Posterior vena cava (tissue), 2 donors: ENCODE results near the gene GRIK4. TPM values are rescaled to one million over a fixed set of nuclear protein-coding genes. Genes with fewer than 3 reads are reported as not detected.

Experiments
- DNase-seq: peaks from one replicate; pipeline ENCODE4 v3.0.0-alpha.2; 2020; ENCODE audit warnings: low spot score
- intact Hi-C, 2 donors: fragments of 100-400 bp; cut with DNase I; formaldehyde crosslinking; loops; one replicate each; pipeline versions ENCODE4 v1.14.1 to v1.14.2; 2022 to 2023
- total RNA-seq, 2 donors: library from RNA; stranded (reverse); fragmentation: NEBNext Ultra II Directional; extraction: Animal tissue kit (Norgen Biotek cat#: 25700); gene quantifications; one replicate each; pipeline ENCODE4 v1.2.1, GENCODE V29; 2021
- donor health status: DM: yes; HTN: yes; CAD: no.
- donor health status: DM: yes; HTN: yes; CAD: no.

GRIK4 gene
- total RNA-seq, 2 donors from 2014 or later = 0.19 TPM; not detected in 1

DNA sequence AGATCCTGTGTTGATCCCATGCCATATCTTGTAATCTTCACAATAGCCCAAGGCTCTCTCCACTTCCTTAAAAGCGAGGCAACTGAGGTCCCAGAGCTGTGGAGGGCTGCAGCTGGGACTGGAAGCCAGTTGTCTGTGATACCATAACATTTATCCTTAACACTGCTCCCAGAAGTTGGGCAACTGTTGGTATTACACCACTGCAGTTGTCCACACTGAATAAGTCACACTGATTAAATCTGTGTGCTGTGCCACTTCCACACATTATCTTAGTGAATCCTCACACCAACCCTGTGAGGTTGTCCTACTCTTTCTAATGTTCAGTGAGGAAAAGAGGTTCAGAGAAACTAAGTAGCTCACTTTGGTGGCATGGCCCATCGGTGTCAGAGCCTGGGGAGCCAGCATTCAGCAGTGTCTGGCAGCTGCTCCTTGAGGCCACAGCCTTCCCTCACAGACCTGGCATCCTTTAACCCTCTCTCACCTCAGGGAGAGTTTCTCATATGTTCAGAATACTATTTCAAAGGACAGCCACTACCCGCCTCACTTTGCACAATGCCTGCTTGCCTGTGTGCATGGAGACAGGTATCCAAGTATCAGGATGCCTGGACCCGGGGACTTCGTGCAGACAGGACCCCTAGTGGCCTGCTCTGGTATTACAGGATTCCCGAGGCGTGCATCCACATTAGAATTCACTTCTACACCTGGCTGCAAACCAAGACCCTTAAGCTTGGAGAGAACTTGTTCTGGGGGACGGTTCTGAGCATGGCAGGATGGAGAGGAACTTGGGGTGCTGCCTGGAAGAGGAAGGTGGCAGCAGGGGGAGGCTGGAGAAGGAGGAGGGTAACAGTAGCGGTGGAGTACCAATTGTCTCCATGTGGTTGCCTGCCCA is 290.5 kb downstream of the GRIK4 start:
- no peak for DNase-seq
- intact Hi-C loops = loop anchor here in 1 of 2 donors (10.0 kb wide), 1 partner anchor 287 kb away; the partner anchor contains the start of gene GRIK4

GRCh38 chr11:120805960-120806555 is 294.5 kb downstream of the GRIK4 start:
- DNase-seq = no peak

DNA sequence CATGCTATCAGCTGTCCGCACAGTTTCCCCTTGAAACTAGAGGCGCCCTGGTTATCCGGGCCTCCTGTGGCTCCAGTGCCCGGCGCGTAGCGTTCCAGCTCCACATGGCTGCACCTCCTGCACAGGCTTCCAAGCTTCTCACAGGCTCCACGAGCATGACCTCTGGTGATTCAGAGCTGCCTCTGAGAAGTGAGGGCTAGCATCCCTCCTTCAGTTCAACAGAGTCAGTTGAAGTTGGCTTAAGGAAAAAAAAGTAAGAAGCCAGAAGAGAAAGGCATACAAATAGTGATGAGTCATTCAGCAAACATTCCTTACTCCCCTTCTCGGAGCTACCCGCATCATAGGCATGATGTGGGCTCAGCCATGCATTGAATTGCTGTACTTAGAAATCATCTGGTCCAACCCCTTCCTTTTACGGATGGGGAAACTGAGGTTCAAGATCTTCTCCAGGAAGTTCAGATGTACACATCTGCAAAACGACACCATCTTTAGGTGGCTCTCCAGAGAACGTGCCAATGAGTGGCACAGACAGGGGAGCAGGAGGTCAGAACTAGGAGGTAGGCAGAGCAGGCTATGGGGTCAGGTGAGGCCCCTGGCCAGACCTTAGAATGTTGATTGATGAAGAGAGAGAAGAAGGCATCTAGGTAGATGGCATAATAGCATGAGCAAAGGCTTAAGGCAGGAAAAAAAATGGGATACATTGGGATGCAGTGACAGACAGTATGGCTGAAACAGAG is 296.0 kb downstream of the GRIK4 start:
- intact Hi-C loops = loop anchor here (5.0 to 10.0 kb wide), 2 partner anchors 293 to 1270 kb away; partner anchors contain the start of gene GRIK4 (in 1 of the 2)
- no peak for DNase-seq

More at GRCh38 chr11:120805960-120806555, 294.5 kb downstream of the GRIK4 start:
- intact Hi-C loops = loop anchor here (5.0 to 10.0 kb wide), 2 partner anchors 291 to 1271 kb away; partner anchors contain the start of gene GRIK4 (in 1 of the 2)

DNA sequence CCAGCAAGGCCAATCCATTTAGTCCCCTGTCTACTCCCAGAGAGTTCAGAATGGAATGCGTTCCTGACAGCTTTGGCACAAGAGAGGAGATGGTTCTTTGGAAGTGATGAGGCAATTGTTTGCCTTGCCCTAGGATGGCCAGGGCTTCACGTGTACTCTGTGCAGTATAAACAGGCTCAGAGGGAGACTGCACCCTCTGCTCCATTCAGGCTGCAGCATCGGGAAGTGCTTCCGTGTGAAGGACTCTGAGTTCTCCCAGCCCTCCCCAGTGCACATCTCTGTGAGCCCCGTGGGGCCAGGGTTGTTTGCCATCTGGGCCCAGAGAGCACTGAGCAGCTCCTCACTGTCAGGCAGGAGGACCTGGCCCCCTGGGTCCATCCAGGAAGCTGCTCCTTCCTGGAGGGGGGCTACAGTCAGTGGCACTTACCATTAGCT is 297.1 kb downstream of the GRIK4 start:
- intact Hi-C loops = loop anchor here (5.0 to 10.0 kb wide), 2 partner anchors 294 to 1269 kb away; partner anchors contain the start of gene GRIK4 (in 1 of the 2)
- DNase-seq = no peak

DNA sequence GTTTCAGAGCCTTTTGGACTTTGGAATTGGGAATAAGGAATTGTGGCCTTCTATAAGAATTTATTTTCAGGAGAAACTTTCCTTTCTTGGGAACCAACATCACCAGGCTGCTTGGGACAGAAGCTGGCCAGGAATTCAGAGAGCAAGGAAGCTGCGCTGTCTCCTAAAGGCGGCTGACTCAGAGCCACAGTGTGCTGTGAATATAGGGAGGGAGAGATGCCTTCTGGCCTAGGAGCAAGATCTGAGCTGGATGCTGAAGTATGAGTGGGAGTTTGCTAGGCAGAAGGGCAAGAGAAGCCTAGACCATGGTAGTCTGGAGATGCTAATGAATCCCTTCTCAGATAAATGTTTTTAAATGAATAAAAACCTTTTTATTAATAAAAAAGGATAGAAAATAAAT is 298.7 kb downstream of the GRIK4 start:
- intact Hi-C loops = loop anchor here in 1 of 2 donors (1.0 kb wide), 1 partner anchor 32 kb away; no protein-coding TSS in a partner anchor
- DNase-seq = no peak

GRCh38 chr11:120811199-120811598 is 299.7 kb downstream of the GRIK4 start:
- no peak for DNase-seq
- intact Hi-C loops = no loop called here

GRCh38 chr11:120811731-120812130 is 300.2 kb downstream of the GRIK4 start:
- no peak for DNase-seq
- intact Hi-C loops = no loop called here

DNA sequence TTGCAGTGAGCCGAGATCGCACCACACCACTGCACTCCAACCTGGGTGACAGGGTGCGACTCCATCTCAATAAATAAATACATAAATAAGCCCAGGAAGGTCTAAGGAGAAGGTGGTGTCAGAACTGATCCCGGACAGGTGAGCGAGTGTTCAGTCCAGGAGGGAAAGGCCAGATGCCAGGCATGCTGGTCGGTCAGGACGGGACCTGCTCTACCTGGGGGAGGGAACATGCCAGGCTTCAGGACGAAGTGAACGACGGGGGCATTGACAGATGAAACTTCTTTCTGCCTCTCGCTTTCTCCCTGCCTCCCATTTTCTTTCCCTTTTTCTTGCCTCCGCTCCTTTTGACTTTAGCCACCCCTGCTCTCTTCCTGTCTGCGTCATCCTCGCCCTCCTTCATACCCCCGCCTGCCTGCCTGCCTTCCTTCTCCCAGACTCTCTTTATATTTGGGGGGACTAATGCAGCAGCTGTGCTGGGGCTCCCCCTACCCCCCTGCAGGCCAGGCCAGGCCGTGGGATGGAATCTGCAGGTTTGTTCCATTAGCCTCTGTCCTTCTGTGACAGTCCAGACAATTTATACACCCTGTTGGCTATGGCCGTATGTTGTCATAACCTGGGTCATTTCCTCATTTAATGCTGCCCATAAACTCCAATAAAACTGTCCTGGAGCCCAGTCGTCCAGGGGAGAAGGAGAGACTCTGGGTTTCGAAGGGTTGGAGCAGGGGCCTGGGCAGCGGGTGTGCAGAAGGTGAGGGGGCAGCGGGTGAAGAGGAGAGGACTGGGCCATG is 303.2 kb downstream of the GRIK4 start:
- no peak for DNase-seq
- intact Hi-C loops = no loop called here

DNA sequence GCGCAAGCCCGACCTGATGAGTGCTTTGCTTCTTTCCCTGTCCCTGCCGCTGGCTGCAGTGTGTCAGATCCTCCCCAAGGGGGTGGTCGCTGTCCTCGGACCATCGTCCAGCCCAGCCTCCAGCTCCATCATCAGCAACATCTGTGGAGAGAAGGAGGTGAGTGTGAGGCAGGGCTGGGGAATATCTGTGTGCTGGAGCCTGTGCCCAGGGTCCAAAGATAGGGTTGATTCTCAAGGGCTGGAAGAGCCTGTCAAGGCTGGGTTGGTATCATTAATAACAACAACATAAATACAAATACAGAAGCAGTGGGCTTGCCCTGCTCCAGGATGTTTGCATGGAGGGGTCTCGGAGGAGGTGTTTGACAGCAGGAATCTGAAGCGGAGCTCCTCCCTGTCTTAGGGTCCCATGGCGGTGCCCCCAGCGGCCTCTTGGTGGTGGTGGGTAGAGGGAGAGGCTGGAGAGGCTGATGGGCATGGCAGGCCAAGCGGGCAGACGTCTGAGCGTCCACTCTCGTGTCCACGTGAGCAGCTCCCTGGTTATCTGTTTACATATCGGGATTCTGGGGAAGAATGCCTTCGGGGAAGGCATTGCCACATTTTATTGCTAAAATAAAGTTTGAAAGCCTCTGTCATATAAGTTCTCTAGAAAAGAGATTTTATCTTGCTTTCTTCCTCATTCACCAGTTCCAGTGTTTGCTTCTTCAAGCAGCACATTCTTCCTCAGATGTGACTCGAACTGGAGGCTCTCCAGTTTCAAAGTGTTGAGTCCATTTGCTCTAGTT is 304.0 kb downstream of the GRIK4 start:
- DNase-seq = no peak
- intact Hi-C loops = no loop called here

DNA sequence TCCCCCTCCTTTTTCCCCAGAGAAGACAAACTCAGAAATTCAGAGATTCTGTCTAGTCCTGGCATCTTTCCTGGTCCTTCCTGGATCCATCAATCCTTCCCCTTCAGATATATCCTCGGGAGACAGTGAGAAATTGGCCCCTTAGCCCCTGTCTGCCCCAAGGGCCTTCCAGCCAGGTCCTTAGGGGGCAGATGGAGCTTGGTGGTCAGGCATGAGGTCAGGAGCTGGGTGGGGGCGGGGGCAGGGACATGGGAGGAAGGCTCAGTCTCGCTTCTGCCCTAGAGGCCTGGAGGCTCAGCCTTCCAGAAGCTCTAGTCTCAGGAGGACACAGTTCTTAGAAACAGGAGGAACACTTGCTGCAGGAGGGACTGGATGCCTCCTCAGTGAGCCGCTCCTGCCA is 304.6 kb downstream of the GRIK4 start:
- intact Hi-C loops = no loop called here
- DNase-seq = no peak

DNA sequence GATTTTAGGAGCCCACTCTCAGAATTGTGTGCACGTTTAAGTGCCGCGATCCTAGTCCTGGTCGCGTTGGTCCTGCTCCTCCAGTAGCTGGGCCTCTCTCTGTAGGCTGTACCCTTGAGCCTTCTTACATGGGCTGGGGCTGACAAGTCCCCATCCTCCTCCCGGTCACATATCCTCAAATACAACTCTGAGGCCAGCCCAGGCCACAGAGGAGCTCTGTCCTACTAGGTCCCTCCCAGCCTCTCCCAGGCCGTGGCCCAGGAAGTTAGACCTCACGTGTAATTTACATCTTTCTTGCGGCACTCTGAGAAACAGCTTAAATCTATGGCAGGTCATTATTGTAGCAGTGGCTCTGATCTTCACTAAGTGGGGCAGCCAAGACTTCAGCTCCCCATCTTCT is 305.2 kb downstream of the GRIK4 start:
- no peak for DNase-seq
- intact Hi-C loops = no loop called here

DNA sequence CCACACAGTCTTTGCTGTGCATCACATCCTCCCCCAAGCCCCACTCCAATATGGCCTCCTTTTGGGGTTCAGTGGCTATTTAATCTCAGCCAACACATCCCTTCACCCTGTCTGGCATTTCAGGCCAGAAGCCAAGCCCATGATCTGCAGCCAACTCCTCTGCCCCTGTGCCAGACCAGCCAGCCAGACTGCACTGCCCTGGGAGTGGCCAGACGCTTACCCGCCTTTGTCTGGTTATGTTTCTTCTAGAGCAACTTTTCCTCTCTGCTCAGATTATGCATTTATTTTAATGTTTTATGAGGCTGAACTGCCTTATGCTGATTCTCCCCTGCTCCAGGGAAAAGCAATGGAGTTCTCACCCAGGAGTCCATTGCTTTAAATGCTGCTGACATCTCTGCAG is 305.6 kb downstream of the GRIK4 start:
- intact Hi-C loops = no loop called here

GRCh38 chr11:120818097-120818496 is 306.5 kb downstream of the GRIK4 start:
- DNase-seq = no peak
- intact Hi-C loops = no loop called here

More for the DNA sequence above, 305.6 kb downstream of the GRIK4 start:
- DNase-seq = no peak

- intact Hi-C loops = no loop called here
- no peak for DNase-seq
Observed at GRCh38 chr11:120819003-120819402, 307.5 kb downstream of the GRIK4 start.

GRCh38 chr11:120819437-120820365 is 308.2 kb downstream of the GRIK4 start:
- intact Hi-C loops = loop anchor here in 1 of 2 donors (5.0 kb wide), 1 partner anchor 1217 kb away; no protein-coding TSS in a partner anchor
- no peak for DNase-seq

GRCh38 chr11:120823159-120823558 is 311.6 kb downstream of the GRIK4 start:
- no peak for DNase-seq
- intact Hi-C loops = loop anchor here in 1 of 2 donors (5.0 kb wide), 1 partner anchor 1221 kb away; no protein-coding TSS in a partner anchor

DNA sequence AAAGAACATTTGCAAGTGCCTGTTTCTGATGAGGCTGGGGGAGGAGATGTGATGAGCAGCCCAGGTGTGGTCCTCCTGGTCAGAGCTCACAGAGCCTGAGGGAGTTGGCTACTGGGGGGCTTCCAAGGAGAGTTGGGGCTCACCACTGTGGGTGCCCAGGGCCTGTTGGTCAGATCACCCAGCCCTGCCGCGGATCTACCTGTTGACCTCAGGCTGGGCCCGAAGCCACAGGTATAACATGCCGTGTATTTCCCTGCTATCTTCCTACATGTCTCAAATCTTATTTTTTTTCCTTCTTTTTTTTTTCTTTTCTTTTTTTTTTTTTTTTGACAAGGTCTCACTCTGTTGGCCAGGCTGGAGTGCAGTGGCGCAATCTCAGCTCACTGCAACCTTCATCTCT is 312.7 kb downstream of the GRIK4 start:
- DNase-seq = no peak
- intact Hi-C loops = loop anchor here in 1 of 2 donors (5.0 kb wide), 1 partner anchor 1222 kb away; no protein-coding TSS in a partner anchor
